CD1c-positive myeloid dendritic cell (primary cell): ENCODE results near the gene ZBTB26.
A peak's percentile ranks its signal among the peaks of the same experiment; 100 is the strongest.
"Not testable (repeated sequence)": the region's sequence is repeated elsewhere in the genome, so short reads cannot be mapped to it uniquely, and the experiment has no call there.

Source experiments
- DNase-seq: peaks from one replicate; pipeline ENCODE4 v3.0.0-alpha.2; 2016; ENCODE audit errors: extremely low spot score

ZBTB26 gene

DNA sequence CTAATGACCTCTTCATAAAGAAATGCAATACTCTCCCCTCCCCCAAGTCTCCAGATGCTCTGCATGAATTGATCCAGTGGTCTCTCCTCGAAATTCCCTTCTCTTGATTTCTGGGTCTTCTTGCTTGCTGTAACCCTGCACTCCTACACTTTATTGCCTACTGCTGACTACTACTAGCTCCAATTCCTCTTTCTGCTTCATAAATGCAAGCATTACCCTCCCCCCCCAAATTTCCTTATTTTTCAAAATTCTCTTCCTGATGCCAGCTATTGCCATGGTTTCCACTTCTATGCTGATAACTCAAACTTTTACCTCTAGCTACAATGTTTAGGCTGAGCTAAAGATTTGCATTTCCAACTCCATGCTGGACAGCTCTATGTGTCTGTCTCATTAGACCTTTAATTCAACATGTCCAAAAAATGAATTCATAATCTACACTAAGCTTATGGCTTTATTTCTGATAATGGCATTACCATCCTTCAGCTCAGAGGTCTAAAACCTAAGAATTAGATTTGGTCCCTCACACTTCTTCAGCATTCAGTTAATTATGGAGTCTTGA, 1.4 kb downstream of the ZBTB26 start:
- peak; percentile 78 for DNase-seq

DNA sequence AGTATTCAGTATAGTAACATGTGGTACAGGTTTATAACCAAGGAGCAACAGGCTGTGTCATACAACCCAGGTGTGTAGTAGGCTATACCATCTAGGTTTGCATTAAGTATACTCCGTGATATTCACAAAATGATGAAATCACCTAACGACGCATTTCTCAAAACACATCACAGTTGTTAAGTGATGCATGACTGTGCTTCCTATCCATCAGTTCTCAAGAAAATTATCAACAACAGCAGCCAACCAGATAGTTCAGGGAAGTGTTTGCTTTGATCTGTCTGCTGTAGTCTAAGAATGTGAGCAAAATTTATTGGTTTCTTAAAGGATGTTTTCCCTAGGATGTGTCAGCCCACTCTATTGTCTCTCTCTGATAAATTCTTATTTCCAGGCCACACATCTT, 7.4 kb downstream of the ZBTB26 start:
- DNase-seq, result no peak

DNA sequence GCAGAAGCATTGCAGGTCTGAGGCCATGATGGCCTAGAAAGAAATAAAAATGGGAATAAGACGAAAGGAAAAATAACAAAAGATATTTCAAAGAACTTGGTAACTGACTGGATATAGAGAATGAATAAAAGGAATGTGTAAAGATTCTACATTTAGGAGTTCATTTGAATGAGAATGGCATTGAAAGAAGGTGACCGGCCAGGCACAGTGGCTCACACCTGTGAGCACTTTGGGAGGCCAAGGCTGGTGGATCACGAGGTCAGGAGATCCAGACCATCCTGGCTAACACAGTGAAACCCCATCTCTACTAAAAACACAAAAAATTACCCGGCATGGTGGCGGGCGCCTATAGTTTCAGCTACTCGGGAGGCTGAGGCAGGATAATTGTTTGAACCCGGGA, 8.6 kb downstream of the ZBTB26 start:
- DNase-seq, result no peak

DNA sequence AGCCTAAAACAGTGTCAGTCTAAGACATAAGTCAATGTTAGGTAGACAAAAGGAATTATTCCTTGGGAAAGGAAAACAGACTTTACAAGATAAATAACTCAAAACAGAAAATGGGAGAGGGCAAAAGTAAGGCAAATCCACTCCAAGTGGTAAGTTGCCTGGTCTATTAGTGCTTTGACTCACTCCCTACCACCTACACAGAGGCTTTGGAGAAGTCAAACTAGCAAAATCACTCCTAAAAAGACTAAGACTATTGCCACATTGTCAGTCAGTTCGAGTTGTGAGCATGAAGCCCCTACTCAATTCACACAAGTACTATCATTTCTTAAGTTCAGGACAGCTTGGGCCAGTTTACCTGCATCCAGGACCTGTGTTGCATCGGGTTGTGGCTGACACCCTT, 13.0 kb downstream of the ZBTB26 start:
- peak; percentile 50 for DNase-seq

DNA sequence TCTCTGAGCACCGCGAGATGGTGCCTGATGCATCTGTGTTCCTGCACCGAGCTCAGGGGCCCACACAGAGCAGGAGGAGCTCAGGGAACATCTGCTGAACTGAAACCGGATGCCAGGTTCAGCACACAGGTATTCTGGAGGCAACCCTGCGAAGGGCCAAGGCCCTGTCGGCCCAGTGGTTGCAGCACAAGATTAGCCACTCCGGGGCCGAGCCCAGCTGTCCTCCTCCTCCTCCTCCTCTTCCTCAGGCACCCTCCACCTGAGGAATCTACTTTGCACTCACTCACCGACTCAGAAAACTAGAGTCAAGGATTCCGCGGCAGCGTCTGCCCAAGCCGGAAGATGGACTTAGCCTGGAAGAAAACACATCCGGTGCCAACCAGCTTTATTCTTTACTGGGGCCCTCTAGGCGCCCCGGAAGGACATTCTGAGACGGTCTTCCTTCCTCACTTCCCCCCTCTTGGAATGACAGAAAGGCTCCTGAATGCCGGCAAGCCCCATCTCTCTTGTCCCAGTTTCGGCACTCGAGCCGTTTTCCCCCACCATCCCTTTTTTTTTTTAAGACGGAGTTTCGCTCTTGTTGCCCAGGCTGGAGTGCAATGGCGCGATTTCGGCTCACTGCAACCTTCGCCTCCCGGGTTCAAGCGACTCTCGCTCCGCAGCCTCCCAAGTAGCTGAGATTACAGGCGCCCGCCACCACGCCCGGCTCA, 18.2 kb downstream of the ZBTB26 start, which contains the start of gene ZBTB6:
Gene ZBTB6 (minus strand): TSS at position 360 of the 710 bp plus-strand sequence. CDS start 1,251 bp downstream, outside the sequence.
- peak; percentile 84 for DNase-seq

DNA sequence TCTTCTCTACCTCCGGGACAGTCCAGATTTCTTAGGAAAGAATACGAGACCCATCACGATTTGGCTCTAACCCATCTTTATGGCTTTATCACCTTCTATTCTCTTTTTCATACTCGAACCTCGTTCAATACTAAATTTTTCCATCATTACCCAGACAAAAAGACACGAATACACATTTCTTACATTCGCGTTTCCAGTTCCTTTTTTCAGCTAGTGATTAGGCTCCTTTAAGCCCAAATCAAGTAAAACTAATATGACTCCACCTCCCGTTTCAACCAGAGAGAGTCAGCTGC, 18.7 kb downstream of the ZBTB26 start:
- peak; percentile 64 for DNase-seq

DNA sequence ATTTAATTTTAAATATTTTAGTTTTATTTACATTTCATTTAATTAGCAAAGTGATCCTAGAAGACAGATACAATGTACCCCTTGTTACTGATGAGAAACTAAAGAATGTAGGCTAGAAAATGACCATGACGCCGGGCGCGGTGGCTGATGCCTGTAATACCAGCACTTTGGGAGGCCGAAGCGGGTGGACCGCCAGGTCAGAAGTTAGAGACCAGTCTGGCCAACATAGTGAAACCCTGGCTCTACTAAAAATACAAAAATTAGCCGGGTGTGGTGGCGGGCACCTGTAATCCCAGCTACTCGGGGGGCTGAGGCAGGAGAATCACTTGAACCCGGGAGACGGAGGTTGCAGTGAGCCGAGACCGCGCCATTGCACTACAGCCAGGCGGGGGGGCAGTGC, 25.2 kb downstream of the ZBTB26 start:
- DNase-seq, result not testable (repeated sequence)

DNA sequence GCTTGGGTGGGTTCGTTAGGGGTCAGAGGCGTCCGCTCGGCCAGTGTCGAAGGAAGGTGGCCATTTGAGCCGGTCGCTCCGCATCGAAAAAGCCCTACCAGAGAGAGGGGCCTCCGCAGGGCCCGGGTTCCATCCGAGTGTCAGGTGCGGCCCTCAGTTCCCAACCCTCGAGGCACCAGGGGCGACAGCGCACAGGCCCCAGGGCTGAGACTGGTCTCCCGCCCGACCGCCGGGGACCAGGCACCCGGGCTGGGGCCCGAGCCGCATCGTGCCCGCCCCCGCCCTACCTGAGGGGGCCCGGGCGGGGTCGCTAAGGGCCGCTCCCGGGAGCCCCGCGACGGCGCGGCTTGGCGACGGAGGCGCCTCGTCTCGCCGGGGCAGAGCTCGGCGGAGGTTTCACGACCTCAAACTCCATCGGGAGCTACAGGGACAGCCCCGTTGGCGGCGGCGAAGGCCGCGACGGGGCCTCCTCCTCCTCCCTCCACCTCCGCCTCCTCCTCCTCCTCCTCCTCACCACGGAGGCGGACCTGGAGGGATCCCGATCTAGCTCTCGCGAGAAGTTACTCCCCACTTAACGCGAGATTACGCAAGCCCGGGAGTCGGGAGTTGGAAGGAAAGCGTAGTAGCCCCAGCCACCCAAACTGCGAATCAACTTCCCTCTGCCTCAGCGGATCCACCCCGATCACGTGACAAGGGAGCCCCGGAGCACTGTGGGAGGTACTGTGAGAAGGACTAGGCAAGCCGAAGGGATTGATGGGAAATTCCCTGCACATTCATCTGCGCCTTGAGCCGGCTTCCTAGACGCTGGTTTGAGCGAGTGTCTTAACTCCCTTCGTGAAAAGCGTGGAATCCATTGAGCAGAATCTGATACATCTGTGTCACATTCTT, 26.2 kb downstream of the ZBTB26 start, which contains the start of gene RC3H2:
Gene RC3H2 (minus strand): TSS at position 537 of the 888 bp plus-strand sequence. CDS start 7,850 bp downstream, outside the sequence.
- peak; percentile 99 for DNase-seq

DNA sequence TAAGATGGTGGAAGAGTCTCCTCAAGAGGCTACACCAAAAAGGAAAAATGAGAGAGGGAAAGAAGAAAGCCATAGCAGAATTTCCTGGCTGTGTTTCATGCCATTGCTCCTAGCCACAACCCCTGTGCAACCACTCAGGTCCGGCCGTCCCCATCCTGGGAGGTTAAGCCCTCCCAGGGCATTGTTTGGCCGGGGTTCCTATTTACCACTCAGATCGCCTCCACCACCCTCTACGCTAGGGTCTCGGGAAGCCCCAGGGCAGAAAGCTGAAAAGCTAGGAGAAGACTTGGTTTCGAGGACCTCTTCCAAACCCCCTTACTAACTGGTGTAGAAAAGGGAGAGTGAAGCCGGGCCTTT, 26.9 kb downstream of the ZBTB26 start:
- DNase-seq, result peak; percentile 19

DNA sequence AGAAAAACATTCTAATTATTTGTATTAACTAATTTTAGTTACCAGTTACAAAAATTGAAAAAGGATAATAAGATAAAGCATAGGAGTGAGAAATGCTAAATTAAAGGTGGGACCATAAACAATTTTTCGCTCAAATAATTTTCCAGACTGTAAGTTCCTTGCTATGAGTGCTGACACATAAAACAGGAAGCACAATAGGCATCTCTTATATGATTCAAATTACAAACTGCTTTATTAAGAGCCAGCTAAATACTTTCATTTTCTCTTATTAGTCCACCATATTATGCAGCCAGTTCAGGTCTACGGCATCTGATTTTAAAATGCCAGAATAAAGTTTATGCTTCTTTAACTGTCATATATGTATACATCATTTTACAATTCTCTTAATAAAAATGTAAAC, 30.5 kb downstream of the ZBTB26 start:
- peak; percentile 58 for DNase-seq

DNA sequence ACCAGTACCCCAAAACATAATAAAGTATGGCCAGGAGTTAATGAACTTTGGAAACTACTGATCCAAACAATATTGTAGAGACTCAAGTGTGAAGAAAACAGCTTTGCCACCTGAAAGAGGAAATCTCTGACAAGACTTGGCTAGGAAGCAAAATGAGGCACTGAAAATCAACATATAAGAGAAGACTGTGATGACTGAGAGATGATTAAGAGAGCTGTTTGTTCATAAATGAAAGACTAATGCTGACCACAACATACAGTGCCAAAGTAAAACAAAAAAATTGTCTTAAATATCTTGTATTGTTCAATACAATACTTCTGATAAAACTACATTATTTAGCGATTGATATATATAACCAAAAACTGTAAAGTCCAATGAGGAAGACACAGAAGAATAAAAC, 33.3 kb downstream of the ZBTB26 start:
- DNase-seq, result no peak

DNA sequence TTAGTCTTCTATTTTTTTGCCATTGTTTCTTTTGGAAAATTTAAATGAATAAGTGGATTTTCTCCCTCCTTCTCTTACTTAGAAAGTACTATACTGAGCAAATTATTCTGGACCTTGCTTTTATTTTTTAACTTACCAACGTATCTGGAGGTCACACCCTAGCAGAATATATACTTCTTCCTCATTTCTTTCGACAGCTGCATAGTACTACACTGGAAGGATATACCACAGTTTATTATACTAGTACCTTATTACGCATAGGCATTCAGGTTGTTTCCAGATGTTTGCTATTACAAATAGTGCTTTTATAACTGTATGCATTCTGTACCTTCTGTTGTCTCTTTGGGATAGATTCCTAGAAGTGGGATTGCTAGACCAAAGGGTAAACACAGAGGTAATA, 42.8 kb downstream of the ZBTB26 start:
- no peak for DNase-seq

DNA sequence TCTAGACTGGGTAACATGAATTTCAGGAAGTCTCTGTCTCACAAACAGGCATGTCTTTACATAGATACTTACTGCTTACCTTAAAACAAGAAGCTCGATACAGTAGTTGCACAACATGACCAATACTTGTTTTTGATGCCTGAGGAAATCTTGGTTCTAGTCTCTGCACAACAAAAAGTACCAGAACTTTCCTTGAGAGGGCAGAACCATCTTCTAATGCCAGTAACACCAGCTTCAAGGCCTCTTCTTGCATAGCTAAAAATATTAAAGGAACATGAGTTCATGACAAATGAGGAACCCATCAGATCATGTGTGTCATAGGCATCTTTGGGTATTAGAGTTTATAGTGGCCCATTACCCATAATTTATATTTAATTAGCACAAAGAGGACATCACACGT, 48.2 kb downstream of the ZBTB26 start:
- DNase-seq, result no peak

DNA sequence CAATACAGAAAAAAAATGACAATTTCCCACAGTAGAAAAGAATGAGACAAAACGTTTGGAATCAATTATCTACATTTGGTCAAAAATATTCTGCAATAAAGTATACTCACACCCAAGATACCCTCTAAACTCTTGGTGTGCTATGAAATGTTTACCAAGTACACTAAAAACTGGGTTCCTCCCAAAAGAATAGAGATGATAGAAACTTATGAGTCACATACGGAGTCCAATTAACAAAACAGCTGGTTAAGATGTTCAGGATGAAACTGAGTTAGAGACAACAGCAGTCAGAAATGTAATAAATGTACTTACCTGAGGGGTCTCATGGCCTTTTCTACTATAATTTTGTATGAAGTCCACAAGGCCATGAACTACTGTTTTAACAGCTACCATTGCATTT, 51.9 kb downstream of the ZBTB26 start:
- no peak for DNase-seq

DNA sequence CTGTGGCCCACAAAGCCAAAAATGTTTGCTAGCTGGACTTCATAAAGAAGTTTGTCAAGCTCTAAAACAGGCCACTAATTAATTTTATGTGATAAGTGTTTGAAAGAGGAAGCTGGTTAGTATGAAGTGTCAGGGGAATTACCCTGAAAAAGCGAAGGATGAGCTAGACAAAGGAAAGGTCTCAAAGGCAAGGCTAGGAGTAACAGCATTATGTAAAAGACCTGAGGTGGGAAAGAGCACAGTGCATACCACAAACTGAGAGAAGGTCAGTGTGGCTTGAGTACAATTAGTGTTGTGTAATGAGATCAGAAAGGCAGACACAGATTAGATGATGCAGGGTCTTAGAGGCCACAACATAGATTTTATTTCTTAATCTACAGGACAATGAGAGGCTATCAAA, 55.8 kb downstream of the ZBTB26 start:
- DNase-seq, result no peak

DNA sequence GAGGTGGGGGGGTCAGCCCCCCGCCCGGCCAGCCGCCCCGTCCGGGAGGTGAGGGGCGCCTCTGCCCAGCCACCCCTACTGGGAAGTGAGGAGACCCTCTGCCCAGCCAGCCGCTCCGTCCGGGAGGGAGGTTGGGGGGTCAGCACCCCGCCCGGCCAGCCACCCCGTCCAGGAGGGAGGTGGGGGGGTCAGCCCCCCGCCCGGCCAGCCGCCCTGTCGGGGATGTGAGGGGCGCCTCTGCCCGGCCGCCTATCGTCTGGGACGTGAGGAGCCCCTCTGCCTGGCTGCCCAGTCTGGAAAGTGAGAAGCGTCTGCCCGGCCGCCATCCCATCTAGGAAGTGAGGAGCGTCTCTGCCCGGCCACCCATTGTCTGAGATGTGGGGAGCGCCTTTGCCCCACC, 64.0 kb downstream of the ZBTB26 start:
- not testable (repeated sequence) for DNase-seq

DNA sequence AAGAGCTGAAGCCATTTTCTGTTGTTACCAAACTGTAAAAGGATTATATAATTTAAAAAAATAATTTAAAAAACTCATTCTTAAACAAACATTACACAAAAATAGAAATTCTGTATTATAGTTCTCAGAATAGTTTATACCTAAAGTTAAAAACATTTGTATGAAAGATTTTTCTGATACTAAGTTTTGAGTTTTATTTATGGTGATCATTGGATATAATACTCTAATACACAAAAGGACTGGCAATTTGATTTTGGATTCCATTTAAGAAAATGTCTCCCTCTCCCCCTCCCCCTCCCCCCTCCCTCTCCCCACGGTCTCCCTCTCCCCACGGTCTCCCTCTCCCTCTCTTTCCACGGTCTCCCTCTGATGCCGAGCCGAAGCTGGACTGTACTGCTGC, 65.2 kb downstream of the ZBTB26 start:
- no peak for DNase-seq
